Dedifferentiated amniotic fluid mesenchymal stem cell (primary cell): ENCODE data around the gene TCEANC.
"Not testable (repeated sequence)": the region's sequence is repeated elsewhere in the genome, so short reads cannot be mapped to it uniquely, and the experiment has no call there.

ENCODE experiments used
- DNase-seq: peaks from one replicate; pipeline ENCODE4 v3.0.0-alpha.2; 2016; ENCODE audit errors: extremely low spot score

The TCEANC gene

DNA sequence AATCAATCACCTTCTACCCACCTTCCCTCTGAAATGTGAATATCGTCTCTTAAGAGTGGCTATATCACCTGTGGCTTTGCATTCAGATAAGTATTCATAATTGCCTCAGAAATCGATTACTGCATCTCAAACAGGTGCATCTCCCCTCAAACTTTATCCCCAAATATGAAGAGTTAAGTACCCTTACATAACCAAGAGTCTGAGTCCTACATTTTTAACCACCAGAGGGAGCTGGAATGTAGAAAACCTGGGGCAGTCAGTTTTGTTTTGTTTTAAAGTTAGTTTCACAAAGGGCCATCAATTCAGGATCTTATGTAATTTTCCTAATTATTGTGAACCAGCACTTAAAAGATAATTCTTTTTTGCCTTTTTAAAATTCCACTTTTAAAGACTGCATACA, 5.7 kb downstream of the TCEANC start:
- DNase-seq, result peak; percentile 74

DNA sequence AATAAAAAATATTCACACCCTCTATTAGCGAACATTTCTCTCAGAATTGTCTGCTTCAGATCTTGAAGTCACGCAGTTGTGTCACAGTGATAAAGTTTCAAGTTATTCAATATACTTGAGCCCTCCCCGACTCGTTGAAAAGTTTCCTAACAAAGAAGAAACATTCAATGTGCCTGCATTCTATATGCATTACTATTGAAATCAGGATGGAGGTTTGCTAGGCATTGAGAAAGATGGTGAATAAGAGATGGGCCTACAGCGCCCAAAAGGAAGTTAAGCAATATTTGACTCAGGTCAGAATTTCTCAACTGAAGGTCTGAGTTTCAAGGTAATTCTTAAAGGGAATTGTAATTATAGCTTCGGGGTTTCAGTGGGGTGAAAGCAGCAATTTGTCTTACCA, 6.1 kb downstream of the TCEANC start:
- DNase-seq, result peak; percentile 30

DNA sequence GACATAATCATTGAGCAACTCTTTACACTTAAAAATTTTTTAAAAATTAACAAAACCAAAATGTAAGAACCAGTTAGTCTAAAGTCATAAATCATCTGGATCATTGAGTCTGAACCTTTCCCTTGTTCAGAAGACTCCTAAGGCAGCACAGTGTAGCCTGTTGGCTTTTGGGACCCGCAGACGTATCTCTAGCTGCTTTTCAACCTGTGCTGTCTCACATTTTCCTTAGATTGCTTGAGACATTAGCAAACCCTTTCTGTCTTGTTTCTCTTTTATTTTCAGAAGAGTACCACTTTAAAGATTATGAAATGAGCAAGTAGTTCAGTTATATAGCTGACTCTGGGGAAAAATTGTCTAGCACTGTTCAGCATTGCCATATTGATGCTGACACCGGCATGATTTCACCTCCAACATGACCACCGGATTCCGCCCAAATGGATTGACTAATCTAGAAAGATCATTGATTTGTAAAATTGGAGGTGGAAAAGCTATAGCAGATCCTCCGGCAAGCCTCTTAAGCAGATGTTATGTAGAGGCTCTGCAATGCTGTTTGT, 8.9 kb downstream of the TCEANC start:
- no peak for DNase-seq

DNA sequence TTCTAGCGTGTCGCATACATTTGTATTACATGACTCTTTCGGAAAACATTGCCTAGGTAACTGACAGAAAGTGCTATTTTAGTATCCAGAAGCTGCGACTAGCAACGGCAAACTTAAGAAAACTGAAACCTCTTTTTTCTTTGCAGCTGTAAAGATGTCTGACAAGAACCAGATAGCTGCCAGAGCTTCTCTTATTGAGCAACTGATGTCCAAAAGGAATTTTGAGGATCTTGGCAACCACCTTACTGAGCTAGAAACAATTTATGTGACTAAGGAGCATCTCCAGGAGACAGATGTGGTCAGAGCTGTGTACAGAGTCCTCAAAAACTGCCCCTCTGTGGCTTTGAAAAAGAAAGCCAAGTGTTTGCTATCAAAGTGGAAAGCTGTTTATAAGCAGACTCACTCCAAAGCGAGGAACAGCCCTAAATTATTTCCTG, 9.4 kb downstream of the TCEANC start:
- no peak for DNase-seq

DNA sequence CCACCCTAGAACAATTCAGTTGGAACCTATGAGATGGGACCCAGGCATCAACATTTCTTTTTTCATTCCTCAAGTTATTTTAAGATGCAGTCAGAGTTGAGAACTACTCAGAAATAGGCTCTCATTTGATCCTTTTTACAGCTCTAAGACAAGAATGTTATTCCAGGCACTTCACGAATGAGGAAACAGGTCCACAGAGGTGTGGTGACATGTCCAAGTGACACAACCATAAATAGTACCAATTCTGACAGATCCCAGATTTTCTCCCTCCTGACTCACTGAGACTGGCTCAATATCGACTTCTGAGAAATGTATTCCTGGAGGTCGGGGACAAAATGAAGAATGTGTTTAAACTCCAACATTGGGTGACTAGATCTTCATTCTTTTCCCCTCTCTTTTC, 11.1 kb downstream of the TCEANC start:
- DNase-seq, result no peak

DNA sequence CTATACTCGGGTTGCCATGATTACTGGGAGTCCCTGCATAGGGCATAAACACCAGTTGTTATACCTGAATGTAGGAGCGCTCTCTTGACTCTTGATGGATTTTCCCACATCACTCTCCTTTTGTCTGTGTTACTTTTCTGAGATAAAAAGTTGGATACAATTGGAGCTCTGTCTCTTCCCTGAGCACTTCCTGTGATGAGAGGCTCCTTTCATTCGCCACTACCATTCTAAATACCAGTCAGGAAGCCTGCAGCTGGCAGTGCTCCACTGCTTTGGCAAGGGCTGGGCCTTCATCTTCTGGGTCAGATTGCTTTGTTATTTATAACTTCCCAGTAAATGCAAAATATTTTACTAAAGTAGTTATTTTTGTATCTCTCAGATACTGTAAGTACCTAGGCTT, 13.9 kb downstream of the TCEANC start:
- DNase-seq, result no peak

DNA sequence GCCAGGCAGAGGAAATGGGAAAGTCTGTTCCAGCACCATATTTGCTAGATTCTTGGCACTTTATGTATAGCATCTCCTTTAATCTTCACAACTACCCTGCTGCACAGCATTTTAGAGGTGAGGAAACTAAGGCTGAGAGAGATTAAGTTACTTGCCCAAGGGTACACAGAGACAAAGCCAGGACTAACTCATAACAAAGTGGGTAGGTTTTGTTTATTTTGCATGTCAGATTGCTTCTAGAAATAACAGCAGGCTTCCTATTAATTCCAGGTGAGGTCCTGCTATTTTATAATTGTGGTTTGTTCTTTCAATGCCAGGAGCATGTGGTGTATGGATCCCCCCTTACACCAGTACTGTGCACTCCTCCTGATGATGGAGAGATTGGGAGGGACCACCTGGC, 15.0 kb downstream of the TCEANC start:
- DNase-seq, result no peak

DNA sequence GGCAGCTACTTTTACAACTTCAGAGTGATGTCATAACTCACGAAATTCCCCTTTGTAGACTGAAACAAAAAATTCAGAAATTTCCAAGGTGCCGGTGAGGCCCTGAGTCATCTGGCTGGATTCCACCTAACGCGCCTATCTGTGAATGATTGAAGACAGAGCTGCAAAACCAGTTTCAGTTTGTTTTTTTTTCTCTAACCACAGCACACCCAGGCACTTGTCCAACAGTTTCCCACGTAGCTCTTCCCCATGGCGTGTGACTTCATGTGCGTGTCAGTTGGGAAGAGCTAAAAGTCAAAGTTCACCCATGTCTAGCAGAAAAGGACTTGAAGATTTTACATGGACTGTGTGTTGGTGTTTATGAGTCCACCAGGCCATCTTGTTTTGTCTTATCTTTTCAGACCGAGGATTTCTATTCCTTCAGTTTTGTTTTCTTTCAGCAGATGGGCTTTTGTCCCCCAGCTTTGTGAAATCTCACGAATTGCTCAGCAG, 16.4 kb downstream of the TCEANC start:
- peak; percentile 84 for DNase-seq

DNA sequence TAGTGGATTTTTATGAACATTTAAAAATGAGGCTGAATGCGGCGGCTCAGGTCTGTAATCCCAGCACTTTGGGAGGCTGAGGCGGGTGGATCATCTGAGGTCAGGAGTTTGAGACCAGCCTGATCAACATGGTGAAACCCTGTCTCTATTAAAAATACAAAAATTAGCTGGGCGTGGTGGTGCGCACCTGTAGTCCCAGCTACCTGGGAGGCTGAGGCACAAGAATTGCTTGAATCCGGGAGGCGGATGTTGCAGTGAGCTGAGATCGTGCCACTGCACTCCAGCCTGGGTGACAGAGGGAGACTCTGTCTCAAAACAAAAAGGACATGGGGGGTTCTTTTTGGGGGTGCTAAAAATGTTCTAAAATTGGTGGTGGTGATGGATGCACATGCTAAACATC, 16.8 kb downstream of the TCEANC start:
- not testable (repeated sequence) for DNase-seq

DNA sequence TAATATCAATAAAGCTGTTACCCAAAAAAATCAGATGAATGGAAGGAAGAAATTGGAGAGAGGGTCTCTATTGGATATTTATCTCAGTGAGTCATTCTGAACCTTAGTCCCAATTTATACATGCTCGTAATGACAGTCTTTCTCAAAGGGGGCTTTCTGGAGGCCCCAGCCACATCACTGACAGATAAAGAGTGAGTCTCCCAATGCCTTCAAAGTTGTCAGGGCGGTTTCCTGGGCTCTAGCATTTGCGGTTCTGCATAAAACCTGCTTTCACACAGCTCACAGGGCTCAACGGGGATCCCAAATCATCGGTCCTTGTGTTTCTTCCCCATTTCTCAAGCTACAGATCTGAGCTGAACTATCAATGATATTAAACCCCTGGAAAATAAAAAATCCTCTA, 17.3 kb downstream of the TCEANC start:
- no peak for DNase-seq

DNA sequence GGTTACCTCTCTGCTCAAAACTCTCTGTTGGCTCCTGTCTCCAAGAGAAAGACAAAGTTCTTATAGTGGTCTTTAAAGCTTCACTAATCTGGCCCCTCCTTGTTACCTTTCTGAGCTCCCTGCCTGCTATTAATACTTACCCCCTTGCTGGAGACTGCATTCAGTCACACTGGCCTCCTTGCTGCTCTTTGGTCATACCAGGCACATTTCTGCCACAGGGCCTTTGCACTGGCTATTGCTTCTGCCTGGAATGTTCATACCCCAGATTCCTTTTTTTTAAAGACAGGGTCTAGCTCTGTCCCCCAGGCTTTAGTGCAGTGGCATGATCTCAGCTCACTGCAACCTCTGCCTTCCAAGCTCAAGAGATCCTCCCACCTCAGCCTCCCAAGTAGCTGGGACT, 20.1 kb downstream of the TCEANC start:
- no peak for DNase-seq

DNA sequence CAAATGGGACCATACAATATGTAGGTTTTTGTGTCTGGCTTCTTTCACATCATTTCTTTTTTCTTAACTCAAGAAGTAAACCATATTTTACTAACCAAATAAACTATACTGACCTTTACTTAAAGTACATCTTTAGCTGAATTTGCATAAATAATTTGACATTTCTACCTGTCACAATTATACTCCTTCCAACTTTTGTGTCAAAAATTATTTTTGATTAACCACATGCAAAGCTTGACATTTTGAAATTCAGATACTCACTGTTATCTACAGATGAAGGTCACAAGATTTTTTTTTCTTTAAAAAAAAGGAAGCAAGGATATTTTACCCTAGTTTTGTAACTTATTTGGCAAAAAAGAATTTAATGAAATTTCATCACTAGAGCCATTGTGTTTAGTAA, 23.9 kb downstream of the TCEANC start:
- no peak for DNase-seq

DNA sequence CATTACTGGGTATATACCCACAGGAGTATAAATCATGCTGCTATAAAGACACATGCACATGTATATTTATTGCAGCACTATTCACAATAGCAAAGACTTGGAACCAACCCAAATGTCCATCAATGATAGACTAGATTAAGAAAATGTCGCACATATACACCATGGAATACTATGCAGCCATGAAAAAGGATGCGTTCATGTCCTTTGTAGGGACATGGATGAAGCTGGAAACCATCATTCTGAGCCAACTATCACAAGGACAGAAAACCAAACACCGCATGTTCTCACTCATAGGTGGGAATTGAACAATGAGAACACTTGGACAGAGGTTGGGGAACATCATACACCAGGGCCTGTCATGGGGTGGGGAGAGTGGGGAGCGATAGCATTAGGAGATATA, 26.8 kb downstream of the TCEANC start:
- not testable (repeated sequence) for DNase-seq

DNA sequence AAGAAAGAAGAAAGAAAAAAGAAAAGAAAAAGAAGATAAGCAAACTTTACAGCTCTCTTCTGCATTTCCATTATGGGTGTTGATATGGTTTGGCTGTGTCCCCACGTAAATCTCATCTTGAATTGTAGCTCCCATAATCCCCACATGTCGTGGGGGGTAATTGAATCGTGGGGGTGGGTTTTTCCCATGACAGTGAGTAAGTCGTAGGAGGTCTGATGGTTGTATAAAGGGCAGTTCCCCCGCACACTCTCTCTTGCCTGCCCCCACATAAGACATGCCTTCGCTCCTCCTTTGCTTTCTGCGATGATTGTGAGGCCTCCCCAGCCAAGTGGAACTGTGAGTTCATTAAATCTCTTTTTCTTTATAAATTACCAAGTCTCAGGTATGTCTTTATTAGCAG, 28.7 kb downstream of the TCEANC start:
- DNase-seq, result no peak

DNA sequence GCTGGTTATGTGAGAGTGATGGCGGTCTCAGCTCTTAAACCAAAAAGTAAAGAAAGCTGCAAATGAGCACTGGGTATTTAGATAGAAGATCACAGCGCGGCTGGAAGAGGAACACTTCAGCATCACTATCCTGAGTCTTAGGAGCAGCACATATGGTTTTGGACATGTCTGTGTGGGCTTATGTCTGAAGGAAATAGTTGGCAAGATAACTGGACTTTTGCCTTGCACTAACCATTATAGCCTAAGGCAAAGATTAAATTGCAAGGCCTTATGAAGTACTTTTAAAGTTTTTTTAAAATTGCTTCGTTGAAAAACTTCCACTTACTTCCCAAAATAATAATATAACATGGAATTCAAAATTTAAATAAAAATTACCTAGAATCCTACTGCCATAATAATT, 31.4 kb downstream of the TCEANC start:
- DNase-seq, result no peak

DNA sequence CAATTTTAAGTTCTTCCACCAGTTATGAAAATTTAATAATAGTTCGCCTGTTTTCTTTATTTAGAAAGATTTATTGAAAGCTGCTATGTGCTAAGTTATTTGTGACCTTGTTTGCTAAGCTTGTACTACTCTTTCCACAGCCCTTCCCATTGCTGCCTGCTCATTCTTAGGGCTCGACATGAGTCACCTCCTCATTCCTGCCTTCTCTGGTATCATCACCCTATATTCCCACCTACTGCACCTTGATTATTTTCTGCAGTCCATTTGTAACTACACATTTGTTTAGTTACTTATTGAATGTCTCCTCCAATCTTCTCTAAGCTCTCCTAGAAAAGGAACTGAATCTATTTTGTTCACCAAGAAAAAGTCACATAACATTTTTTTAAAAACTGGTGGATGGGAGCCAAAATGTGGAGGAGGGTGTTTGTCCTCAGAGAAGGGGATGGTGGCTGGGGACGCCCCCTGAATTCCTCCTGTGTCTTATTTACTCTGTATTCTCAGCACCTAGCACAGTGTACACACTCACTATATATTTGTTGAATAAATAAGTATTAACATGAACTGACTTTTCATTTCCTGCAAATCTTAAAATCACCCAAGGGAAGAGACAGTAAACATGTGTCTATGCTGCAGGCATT, 32.3 kb downstream of the TCEANC start:
- no peak for DNase-seq

DNA sequence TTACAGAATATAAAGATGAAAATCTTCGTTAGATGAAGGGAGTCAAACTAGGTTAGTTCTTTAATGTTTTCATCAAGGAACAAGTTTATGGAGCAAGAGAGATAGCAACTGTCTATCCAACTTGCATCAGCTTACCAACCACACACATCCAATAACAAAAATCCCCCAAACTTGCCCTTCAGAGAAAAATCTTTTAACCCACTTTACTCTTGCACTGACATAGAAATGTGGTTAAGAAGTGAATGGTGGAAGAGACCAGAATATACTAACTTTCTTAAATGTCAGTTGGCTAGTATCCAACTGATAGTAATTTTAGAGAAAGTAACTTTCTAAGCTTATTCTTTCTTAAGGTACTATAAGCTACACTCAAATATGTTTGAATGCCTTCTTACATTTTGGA, 34.3 kb downstream of the TCEANC start:
- no peak for DNase-seq

DNA sequence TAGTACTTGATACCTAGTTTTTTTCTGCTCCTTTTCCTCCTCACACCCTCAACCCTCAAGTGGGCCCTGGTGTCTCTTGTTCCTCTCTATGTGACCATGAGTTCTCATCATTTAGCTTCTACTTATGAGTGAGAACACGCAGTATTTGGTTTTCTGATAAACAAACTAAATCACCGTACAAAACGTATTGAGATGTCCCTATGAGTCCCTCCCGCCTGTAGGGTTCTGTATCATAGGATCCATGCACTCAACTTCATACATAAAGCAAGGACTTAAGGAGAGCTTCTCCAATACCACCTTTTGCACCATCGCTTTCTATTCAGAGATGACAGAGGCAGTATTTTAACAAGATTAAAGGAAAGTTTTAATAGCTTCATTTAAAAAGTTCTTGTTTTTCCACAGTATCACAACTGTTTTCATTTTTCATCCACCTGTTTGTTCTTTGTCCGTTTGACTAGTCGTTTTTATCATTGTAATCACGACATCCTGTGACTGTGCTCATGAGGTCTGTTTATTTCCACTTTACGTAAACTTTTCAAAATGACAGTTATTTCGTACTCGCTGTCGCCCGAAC, 35.5 kb downstream of the TCEANC start:
- no peak for DNase-seq

DNA sequence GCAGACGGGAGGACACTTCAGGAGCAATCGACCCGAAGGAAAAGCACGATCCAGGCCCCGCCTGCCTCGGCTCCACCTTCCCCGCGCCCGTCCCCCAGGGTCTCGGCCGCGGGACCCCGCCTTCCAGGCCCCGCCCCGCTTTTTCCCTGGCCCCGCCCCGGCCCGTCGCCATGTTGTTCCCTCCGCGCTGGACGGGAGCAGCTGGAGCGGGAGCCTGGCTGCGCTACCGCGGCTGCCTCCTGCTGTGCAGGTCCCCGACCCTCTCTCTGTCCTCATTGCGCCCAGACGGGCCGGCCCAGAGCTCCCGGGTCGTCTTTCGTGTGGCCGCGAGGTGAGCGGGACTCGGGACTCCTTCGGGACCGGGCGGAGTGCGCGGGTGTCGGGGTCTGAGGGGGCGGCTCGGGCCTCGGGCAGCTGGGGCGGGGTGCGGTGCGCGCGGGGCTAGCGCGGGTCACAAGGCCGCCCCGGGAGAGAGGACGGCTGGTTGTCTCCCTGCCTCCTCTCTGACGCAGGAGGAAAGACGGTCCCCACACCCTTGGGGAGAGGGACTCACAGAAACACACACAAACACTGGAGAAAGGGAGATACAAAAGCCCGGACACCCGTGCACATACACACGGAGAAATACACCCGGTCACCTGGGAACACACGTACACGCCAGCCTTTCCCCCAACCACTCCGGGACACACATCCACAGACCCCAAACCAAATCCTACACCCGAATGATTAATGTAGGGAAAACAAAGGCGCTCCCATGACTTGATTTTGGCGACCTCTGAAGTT, 36.2 kb downstream of the TCEANC start, which contains the start of gene RAB9A:
RAB9A (plus strand) TSS at position 171 of the 783 bp plus-strand sequence. CDS start 19,619 bp downstream, outside the sequence.
- peak; percentile 43 for DNase-seq

DNA sequence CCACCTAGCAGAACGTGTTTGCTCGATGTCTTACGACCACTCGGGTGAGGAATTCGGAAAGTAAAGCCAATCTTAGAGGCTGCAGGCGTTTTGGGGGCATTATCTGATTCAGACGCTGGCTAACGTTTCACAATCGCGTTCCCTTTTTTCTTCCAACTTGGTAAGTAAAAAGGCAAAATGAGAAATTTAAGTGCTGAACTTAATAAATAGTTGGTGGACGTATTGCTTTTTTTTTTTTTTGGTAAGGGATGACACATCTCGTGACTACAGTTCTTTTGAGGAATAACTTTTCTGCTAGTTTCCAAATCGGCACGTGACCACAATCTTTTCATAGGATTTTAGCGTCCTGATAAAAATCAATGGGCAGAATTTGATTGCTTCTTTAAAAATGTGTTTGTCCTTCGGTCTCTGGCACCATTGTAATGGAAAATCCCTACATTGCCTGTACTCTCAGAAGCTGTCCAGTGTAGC, 36.8 kb downstream of the TCEANC start:
- DNase-seq, result no peak

DNA sequence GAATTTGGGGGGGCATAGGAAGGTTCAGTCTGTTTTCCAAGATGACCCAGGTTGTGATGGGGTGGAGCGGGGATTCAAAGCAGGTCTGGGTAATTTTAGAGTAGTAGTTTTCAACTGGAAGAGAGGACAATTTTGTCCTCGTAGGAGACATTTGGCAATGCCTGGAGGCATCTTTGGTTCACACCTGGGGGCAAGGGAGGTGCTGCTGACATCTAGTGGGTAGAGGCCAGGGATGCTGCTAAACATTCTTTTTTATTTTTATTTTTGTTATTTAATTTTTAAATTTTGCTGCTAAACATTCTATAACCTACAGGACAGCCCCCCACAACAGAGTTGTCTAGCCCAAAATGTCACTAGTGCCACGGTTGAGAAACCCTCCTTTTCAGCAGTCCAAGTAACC, 37.9 kb downstream of the TCEANC start:
- DNase-seq, result no peak

DNA sequence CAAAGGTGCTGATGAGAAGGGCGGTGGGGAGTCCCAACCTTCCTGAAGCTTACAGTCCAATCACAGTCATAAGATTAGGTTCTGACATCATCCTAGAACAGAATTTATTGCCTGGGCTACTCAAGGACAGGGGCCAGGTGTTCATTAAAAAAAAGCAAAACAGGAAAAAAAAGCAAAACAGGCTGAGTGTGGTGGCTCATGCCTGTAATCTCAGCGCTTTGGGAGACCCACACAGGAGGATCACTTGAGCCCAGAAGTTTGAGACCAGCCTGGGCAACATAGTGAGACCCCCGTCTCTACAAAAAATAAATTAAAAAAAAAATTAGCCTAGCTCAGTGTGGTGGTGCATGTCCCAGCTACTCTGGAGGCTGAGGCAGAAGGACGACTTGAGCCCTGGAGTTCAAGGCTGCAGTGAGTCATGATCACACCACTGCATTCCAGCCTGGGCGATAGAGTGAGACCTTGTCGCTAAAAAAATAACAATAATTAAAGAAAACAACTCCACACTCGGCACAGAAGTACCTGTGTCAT, 39.0 kb downstream of the TCEANC start:
- no peak for DNase-seq
